Gastrocnemius medialis (tissue), 4 donors: ENCODE data around the gene NACA.

Experiments
- CTCF ChIP-seq, 5 experiments: fragments of 450-650 bp in 3 of 5; fragments of 200-600 bp in 2 of 5; sonication (generic) in 2 of 5; IDR thresholded peaks in 4 of 5; conservative IDR thresholded peaks in 1 of 5; 1 replicate in 4 of 5; 2 replicates in 1 of 5; pipeline ENCODE4 v1.5.1; 2016 to 2019; ENCODE audit warnings: antibody characterized with exemption in 5 of 5, mild to moderate bottlenecking in 3 of 5, moderate library complexity in 3 of 5
- POLR2A ChIP-seq, 2 donors: fragments of 450-650 bp; IDR thresholded peaks; one replicate each; pipeline ENCODE4 v1.6.1; 2017; ENCODE audit warnings: antibody characterized with exemption in 2 of 2, mild to moderate bottlenecking in 2 of 2, moderate library complexity in 2 of 2

GRCh38 chr12:56688846-56689109 lies 36.3 kb downstream of the NACA start:
- TF ChIP-seq CTCF (IDR thresholded peaks at IDR 0.05 in 4 of 5, conservative IDR thresholded peaks at IDR 0.05 in 1 of 5) (no peak), POLR2A (IDR thresholded peaks at IDR 0.05) (no peak)
